Hematopoietic multipotent progenitor cell treated with erythropoietin and hydrocortisone succinate and interleukin-3 and kit ligand, for 15 days (in vitro differentiated cells): ENCODE data around the gene ERC1.
"Not testable (repeated sequence)": the region's sequence is repeated elsewhere in the genome, so short reads cannot be mapped to it uniquely, and the experiment has no call there.

Experiments
- DNase-seq: peaks from one replicate; pipeline ENCODE4 v3.0.0-alpha.2; 2015; ENCODE audit warnings: low spot score

The ERC1 gene

GRCh38 chr12:1319212-1319611, 328.2 kb downstream of the ERC1 start:
- DNase-seq, result no peak

- DNase-seq, result no peak
Observed at GRCh38 chr12:1320021-1320420, 329.0 kb downstream of the ERC1 start.

DNA sequence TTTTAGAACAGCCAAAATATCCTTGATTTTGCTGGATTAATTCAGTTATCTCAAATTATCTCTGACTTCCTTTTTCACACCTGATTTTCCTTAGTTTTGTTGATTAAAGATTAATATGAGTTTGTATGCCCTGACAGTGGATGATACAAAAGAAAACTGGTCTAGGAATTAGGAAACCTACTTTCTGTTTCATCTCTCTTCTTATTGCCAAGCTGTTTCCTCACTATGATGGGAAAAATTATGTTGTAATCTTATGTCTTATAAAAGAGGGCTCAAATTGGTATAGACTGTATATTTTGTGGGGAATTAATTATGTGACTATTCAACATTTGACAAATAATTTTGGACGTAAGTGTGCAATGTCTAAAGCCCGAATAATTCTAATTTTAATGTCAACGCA, 331.8 kb downstream of the ERC1 start:
- DNase-seq, result no peak

DNA sequence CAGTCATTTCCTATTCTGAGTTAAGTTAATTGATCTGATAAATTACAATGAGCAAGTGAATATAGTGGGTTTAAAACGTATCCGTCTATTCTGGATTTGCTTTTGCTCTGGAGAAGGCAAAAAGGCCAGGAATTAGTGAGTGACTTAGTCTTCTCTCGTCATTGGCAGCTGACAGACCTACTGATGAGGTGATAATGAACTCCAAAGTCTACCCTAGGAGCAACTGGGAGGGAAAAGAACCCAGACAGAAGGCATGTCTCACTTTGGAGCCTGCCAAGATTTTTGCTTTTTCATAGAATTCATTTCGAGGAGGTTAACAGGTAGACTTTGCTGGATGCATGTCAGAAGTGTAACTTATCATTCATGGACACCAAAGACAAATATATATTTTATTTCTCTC, 333.1 kb downstream of the ERC1 start:
- no peak for DNase-seq

GRCh38 chr12:1324910-1325309, 333.9 kb downstream of the ERC1 start:
- no peak for DNase-seq

DNA sequence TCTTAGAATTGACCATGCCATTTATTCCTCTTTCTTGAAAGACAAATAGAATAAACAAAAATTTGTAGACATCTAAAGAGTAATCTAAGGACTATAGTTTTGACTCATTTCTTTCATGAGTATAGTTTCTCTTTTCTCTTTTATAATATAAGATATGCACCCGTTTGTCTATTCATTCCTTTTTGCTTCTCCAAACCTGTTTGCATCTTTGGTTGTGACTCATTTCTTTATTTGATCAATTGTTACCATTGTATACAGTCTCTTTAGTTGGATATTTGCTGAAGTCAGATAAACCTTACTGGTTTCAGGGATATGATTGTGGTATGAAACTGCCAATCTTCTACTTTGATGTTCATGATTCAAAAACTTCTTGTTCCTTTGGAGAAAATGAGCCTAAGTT, 334.6 kb downstream of the ERC1 start:
- DNase-seq, result no peak

DNA sequence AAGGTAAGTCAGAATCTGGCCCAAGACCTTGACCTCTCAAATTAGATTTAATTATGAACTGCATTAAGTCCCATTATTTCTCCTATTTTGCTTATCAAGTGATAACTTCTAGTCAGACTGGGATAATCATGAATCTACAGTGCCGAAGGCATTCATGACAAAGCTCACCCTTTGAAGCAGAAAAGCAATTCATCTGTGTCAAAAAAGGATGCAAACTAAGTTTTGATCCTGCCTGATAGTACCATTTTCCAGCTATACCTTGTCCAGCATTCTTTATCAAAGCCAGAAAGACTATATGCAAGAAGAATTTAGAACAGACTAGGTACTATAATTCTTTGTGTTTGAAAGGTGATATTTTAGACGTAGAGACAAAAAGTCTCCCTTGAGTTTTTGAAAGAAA, 335.2 kb downstream of the ERC1 start:
- DNase-seq, result no peak

- DNase-seq, result no peak
Observed at GRCh38 chr12:1328391-1328790, 337.4 kb downstream of the ERC1 start.

DNA sequence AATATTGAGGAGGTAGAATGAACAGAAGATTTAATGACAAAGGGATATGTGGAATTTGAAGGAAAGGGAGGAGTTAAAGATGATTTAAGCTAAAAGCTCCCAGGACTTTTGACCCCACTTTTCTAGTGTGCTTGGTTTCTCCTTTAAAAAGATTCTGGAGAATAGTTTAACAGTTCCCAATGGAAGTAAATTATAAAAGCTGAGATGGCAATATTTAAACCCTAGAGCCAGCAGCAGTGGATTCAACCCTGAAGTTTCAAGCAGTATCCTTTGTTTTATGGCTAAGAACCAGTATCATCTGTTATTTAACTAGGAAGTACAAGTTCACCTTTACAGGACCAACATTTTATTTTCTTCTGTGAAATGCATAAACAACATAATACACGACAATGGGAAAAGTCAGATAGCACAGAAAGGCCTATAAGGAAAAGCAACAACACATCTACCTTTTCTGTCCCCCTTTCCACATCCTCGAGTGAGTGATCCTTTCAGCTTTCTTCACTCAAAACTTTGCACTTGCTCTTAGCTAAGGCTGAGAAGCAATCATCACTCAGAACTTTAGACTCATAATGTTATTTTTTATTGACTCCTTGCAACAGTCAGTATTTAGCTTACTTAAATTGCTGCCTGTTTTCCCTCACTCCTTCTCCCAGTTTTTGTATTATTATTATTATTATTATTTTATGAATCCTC, 338.9 kb downstream of the ERC1 start:
- no peak for DNase-seq

DNA sequence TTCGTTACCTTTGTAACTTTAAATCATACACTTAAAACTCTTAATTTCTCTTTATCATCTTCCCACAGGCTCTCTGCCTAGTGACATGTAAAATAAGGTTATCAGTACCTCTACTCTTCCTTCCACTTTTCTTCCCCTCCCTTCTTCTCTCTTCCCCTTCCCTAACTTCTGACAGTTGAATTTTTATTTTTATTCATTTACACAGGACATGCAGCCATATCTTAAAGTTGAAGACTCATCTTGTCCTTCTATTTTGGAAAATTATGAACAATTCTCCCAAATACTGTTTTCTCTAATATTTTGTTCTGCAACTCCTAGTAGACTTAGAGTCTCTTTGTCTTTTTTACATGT, 339.4 kb downstream of the ERC1 start:
- DNase-seq, result no peak

- DNase-seq, result no peak
Observed at GRCh38 chr12:1332327-1332726, 341.3 kb downstream of the ERC1 start.

DNA sequence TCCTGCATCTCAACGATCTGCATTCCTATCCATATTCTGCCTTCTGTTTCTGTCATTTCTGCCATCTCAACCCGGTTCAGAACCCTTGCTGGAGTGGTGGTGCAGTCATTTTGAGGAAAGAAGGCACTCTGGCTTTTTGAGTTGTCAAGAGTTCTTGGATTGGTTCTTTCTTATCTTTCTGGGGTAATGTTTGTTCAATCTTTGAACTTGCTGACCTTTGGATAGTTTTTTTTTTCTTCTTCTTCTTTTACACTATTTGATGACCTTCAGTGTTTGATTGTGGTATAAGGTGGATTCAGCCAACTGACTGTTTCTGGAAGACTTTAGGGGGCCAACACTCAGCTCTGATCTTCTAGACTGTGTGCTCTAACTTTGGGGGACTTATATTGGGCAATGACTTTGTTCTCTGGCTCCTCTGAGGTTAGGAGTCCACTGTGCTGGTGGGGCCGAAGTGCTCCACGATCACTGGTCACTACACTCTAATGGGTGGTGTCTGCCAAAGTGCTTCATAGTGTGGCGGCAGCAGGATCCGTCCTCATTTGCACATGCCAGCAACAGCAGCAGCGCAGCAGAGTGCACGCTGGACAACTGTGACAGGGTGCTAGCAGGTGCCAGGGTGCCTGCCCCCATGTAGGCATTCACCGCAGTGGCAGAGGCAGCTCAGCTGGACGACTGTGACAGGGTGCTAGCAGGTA, 347.6 kb downstream of the ERC1 start:
- no peak for DNase-seq

DNA sequence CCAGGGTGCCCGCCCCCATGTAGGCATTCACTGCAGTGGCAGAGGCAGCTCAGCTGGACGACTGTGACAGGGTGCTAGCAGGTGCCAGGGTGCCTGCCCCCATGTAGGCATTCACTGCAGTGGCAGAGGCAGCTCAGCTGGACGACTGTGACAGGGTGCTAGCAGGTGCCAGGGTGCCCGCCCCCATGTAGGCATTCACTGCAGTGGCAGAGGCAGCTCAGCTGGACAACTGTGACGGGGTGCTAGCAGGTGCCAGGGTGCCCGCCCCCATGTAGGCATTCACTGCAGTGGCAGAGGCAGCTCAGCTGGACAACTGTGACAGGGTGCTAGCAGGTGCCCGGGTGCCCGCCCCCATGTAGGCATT, 348.1 kb downstream of the ERC1 start:
- DNase-seq, result not testable (repeated sequence)

GRCh38 chr12:1339618-1340319, 348.7 kb downstream of the ERC1 start:
- DNase-seq, result no peak

DNA sequence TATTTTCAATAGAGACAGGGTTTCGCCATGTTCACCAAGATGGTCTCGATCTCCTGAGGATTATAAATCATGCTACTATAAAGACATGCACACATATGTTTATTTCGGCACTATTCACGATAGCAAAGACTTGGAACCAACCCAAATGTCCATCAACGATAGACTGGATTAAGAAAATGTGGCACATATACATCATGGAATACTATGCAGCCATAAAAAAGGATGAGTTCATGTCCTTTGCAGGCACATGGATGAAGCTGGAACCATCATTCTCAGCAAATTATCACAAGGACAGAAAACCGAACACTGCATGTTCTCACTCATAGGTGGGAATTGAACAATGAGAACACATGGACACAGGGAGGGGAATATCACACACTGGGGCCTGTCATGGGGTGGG, 350.2 kb downstream of the ERC1 start:
- not testable (repeated sequence) for DNase-seq

DNA sequence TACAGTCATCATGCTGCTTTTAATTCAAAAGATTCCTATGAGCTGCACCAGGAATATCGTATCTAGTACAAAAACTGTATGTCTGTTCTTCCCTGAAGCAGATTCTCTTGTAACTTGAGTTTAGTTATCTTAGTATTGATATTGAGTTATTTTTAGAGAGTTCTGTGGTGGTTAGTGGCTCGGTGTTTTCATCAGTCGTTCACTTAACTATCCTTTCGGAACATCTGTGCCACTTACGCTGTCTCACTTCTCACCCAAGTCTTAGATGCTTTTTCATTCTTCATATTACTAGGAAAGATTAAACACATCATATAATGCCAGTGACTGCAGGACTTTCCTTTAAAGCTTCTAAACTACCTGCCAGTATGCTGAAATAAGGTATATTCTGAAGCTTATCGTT, 352.4 kb downstream of the ERC1 start:
- no peak for DNase-seq

- DNase-seq, result no peak
Observed at GRCh38 chr12:1344245-1344644, 353.2 kb downstream of the ERC1 start.

DNA sequence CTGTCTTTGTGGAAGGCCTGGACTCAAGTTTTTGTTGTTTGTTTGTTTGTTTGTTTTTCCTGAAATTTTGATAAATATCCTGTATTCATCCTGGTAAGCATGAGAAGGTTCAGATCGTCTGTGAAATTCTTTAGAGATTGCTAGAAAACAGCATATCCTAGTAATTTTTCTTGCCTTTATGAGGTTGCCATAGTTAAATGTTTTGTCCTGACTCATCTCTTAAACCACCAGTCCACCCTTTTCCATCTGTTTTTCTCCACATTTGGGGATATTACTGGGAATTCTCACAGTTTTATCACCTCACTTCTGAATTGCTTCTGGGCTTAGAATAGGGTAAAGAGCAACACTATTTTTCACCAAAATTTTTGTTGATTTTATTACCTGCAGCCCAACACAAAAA, 355.1 kb downstream of the ERC1 start:
- DNase-seq, result no peak

DNA sequence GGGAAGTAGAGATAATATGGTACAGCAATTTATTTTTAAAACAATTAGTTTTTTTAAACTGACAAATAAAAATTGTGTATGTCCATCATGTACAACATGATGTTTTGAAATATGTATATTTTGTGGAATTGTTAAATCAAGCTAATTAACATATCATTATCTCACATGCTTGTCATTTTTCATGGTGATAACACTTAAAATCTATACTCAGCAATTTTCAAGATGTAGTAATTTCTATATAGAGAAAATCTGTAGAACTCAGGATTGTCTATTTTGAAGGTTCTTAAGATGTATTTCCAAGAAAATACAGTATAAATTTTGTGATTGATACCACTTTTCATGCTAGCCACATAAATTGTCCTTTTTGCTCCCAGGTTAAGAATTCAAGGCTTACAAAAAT, 356.3 kb downstream of the ERC1 start:
- DNase-seq, result no peak

- DNase-seq, result no peak
Observed at GRCh38 chr12:1348606-1349005, 357.6 kb downstream of the ERC1 start.

GRCh38 chr12:1350055-1350933, 359.3 kb downstream of the ERC1 start:
- DNase-seq, result no peak

DNA sequence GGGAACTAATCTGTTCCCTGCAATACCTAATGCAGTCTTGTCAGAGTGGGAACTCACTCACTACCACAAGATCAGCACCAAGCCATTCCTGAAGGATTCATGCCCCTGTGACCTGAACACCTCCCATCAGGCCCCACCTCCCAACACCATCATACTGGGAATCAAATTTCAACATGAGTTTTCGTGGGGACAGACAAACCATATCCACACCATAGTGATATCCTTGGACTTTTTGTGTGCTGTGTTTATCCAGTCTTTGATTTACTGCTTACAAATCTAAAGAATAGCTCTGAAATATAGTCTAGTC, 359.9 kb downstream of the ERC1 start:
- DNase-seq, result no peak

GRCh38 chr12:1351926-1352325, 360.9 kb downstream of the ERC1 start:
- no peak for DNase-seq
